NCI-H128 (cell line): ENCODE measurements around the gene PDSS2.
A peak's percentile ranks its signal among the peaks of the same experiment; 100 is the strongest.
"Not testable (repeated sequence)": the region's sequence is repeated elsewhere in the genome, so short reads cannot be mapped to it uniquely, and the experiment has no call there.

Experiments used
- DNase-seq: peaks from one replicate; lab custom pipeline; 2025; ENCODE audit not compliant: unreplicated experiment; lab: John Stamatoyannopoulos, UW

Gene PDSS2

DNA sequence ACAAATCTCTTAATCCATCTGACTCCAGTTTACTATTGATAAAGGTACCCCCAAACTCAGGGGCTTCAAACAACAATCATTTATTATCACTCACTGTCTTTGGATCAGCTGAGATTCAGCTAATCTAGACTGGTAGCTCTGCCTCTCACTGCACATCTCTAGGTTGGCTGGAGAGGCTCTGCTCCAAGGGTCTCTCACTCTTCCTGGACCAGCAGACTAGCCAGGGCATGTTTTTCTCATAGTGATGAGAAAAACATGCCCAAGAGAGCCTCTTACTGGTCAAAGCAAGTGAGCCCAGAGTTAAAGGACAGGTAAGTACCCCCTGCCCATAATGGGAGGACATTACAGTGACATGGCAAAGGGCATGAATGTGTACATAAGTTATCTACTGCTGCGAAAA lies 228.9 kb downstream of the PDSS2 start:
- DNase-seq = no peak

DNA sequence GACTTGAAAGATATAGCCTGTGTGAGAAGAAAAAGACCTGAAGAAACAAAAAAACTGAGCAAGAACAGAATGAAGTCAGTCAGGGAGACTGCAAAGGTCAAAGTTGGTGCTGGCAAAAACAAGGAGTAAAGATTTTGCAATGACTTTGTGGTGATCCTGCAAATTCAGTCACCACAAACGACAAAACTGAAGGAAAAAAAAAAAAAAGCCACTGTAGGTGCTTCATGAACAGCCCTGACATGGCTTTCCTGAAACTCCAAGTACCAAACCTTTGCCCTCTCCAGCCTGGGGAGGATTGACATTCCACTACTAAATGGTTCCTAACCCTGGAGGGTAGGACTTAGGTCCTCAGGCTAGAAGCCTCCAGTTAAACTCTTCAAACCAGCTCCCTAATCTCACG lies 229.3 kb downstream of the PDSS2 start:
- DNase-seq = no peak

DNA sequence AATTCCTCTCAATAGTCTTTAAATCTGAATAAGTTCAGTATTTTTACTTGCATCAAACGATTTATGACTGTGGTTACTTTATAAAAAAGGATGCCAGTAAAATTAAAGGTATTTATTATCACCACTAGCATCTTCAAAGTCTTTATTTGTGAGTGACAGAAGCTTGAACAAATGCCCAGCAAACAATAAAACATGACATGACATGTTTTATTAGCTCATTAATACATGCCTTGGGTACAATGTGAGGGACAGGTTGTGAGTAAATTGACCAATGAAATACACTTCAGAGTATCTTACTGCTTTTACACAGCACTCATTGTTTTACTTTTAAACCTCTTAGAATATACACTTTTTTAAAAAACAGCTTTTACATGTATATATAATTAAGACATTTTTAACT lies 230.6 kb downstream of the PDSS2 start:
- DNase-seq = no peak

DNA sequence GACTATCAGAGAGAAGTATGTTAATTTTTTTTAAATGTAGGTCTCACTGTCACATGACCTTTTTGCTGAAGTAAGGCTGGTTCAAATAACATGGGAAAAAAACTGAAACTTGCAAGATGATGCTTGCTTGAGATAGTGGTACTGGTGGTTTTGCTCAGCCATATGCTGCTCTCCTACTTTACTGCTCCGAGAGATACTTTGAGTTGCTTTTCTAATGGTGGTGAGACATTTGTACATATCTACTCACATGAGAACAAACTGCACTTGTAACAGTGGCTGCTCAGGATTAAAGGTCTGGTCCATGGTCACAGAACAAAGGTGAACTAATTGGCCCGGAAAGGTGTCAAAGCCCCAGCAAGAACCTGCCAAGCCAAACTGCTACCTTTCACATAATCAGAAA lies 237.8 kb downstream of the PDSS2 start:
- no peak for DNase-seq

DNA sequence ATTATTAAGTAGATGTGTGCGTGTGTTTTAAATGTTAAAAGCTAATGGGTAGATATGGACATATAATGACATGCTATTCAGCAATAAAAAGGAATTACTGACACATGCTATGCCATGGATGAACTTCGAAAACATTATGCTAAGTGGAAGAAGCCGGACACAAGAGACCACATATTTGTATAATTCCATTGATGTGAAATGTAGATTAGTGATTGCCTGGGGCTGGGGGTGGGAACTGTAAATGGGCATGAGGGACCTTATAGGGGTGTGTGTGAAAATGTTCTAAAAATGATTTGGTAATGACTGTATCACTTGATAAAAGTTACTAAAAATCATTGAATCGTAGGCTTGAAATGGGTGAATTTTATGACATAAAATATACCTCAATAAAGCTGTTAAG lies 239.5 kb downstream of the PDSS2 start:
- no peak for DNase-seq

DNA sequence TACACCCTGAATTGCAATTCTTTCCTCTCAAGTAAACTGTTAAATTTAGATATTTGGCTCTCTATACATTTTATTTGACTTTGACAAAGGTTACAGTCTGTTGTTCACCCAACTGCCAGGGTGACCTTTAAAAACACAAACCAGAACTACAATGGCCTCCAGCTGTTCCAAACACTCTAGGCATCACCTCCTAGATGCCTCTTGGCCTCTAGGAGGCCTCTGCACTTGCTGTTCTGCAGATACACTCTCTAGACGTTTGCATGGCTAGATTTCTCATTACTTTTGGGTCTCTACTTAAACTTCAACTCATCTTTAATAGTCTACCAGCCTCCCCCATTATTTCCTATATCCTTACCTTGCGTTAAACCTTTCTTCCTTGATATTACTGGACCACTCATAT lies 241.2 kb downstream of the PDSS2 start:
- DNase-seq = no peak

DNA sequence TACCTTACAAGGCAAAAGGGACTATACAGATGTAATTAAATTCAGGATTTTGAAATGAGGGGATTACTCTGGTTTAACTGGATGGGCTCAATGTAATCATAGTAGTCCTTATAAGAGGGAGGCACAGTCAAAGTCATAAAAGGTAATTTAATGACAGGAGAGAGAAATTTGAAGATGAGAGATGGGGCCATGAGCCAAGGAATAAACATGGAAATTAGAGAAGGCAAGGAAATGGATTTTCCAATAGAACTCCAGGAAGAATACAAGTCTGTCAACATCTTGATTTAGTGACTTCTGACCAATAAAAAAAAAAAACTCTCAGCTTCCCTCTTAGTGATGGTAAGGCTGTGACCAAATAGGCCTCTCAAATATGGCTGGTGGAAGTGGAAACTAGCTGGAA lies 242.1 kb downstream of the PDSS2 start:
- no peak for DNase-seq

DNA sequence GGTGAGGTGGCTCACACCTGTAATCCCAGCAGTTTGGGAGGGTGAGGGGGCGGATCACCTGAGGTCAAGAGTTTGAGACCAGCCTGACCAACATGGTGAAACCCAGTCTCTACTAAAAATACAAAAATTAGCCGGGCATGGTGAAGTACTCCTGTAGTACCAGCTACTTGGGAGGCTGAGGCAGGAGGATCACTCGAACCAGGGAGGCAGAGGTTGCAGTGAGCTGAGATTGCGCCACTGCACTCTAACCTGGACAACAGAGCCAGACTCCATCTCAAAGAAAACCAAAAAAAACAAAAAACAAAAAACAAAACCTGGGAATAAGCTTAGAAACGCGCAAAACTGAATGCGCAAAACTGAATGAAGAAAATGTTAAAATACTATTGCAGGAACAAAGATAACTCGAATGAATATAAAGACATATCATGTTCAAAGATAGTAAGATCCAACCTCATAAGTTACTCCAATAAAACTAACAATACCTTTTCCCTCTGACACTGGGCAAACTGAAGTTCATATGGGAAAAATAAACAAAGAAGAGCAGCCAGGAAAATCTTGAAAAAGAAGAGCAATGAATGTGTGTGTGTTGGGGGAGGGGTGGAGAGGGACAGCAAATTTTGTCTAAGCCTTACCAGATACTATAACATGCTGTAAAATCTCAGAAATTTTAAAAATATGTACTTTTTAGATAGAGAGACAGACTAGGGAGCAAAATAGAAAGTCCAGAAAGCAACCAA lies 243.0 kb downstream of the PDSS2 start:
- DNase-seq = no peak

DNA sequence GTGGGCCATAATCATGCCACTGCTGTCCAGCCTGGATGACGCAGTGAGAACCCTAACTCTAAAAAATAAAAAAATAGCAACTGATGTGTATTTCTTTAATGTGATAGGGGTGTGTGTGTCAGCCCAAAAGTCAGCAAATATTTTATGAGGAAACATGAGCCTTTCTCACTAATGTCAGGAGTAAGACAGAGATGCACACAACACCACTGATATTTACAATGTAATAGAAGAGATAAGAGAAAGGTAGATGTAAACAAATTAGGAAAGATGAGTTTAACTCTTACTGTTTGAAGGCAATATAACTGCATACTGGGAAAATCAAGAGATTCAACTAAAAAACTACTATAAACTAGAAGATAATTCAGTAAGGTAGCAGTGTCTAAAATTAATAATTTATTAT lies 244.0 kb downstream of the PDSS2 start:
- no peak for DNase-seq

DNA sequence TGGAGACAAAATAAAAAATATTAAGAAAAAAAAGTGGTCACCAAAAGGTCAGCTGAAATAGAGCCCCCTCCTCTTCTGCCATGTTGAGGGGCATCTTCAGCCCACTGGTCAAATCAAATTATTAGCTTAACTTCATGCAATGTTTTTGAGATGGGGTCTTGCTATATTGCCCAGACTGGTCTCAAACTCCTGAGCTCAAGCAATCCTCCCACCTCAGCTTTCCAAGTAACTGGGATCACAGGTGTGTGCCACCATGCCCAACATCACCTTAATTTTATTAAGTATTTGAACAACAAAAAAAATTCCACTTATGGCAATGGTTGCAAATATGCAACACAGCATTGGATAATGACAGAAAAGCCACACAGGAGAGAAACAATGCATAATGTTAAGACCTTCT lies 244.7 kb downstream of the PDSS2 start:
- no peak for DNase-seq

DNA sequence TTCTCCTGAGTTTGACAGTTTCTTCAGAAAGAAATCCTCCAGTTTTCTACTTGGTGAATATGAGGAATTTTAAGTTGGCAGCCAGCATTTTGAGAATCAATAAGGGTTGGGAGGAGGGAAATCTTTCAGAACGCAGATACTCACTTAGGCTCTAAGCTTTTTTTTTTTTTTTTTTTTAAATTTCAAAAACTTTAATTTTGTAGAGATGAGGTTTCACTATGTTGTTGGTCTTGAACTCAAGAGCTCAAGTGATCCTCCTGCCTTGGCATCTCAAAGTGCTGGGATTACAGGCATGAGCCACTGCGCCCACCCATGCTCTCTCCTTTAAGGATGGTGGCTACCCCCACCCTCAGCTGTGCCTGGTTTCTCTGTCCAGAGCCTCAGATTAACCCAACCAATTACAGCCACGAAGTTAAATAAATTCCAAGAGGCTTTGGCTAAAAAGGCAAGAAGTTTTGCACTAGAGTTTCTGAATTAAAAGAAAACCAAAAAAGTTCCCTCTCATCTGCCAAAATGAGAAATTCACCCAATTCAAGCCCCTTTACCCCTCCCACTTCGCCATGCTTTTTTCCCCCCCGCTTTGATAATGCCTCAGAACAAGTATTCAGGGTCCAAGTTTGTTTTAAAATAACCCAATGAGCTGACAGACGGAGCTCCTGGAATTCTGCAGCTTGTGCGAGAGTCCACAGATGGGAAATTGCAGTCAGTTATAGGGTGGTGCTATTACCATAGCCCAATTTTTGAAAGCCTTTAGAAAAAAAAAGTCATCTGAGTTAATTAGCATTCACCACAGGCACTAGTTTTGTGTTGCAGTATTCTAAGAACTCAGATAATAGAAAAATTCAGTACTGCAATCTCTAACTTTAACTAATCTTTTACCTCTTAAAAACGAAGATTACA lies 249.7 kb downstream of the PDSS2 start:
- no peak for DNase-seq

DNA sequence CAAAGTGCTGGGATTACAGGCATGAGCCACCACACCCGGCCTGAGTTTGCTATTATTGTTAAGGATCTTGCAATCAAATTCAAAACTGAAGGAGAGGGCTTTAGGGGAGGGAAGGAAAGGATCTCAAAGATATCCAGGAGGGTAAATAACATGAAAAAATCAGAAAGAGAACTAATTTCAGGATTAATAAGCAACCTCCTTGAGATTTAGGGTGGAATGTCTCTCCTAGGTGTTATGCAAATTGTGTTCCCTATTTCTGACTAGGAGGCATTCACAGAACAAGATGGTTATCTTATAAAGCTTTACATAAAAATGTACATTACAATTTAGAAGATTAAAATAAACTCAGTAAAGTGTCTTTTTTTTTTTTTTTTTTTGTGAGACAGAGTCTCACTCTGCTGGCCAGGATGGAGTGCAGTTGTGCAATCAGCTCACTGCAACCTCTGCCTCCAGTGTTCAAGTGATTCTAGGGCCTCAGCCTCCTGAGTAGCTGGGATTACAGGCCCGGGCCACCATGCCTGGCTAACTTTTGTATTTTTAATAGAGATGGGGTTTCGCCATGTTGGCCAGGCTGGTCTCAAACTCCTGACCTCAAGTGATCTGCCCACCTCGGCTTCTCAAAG lies 252.0 kb downstream of the PDSS2 start:
- no peak for DNase-seq

DNA sequence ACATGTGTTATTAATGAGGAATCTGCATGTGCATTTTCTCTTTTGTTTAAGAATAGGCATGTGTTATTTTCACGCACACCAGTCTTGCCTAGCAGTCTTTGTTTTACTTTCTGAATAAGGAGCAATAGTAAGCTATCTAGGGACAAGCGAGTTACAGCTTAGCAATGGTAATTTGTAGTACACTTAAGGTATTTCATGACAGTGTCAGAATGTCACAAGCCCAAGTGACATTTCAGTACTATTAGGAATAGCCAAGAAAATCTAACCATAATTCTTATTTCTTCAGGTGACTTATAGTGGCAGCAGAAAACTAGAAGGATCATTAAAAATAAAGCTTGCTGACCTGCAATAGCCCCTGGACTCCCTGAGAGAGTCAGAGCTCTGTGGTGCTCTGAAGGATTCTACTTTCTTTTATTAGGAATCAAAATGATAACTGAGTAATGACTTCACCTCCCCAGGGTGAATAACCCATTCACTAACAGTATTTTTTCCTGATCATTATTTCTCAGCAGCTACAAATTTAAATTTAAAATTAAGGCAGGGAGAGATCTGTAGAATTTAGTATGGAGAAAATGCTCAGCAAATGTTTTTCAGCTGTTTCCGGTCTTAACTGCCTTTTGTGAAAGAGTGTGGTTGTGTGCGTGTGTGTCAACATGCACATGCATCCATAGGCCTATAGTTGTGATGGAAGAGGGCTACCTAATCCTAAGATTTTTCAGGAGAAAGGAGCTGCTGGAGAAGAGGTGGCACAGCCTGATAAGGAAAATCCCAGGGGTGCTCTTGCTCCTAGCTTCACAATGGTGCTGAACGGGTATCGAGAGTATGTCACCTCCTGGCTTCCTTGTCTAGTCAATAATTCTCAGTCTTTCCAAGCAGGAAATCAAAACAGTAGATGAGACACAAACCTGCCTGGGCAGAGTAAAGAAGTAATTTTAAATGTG lies 254.0 kb downstream of the PDSS2 start:
- DNase-seq = no peak

DNA sequence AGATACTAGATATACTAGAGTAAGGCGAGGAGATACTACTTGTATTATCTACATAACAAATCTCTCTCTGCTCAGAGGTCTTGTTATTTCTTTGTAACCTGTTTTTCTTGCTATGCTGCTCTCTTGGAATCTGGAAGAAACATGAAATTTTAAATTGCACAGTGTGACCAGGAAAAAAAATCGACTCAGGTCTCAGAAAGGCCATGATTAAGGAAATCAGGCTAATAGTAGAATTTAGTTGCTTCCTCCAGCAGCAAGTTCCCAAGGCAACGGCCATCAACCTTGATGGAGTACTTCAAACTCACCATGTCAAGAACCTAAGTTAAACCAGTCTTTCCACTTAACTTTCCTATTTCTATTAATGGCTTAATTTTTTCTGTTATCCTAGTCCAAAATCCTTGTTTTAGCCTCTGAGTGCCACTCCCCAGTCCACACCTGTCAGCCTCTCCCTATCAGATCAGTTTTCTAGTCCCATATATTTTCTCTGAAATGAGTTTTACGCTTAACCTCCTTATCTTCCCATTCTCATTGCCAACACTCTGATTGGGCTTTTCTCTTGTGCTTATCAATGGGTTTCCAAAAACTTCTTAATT lies 256.4 kb downstream of the PDSS2 start:
- DNase-seq = no peak

DNA sequence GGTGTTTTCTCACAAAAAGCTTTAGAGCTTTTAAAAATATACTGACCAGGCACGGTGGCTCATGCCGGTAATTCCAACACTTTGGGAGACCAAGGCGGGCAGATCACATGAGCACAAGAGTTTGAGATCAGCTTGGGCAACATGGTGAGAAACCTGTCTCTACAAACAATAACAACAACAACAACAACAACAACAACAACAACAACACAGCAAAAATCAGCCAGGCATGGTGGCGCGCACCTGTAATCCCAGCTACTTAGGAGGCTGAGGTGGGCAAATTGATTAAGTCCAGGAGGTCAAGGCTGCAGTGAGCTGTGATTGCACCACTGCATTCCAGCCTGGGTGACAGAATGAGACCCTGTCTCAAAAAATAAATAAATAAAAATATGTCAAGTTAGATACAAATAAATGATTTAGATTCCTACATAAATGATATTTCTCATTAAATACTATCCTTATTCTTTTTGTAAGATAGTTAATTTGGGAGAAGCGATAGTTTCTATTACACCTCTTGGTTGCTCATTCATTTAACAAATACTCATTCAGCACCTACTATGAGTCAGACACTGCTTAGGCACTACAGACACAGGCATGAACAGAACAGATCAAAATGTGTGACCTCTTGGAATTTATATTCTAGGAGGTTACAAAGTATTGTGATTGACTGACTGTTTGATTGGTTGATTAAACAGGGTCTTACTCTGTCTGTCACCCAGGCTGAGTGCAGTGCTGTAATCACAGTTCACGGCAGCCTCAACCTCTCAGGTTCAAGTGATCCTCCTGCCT lies 260.5 kb downstream of the PDSS2 start:
- no peak for DNase-seq

DNA sequence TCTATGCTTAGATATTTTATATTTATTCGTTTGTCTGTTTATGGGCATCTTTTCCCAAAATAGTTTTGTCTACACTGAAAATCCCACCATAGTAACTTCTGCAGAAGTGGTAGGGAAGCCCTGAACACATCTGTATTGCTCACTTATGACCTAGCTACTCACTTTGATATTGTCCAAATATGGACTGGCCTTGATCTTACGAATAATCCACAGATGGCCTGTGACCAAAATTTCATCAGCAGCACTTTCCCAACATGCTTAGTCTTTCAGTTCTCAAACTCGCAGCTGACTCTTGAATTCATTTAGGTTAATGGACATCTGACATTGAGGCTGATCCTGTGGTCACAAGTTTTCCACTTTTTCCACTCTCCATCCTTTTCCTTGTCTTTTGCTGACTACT lies 263.2 kb downstream of the PDSS2 start:
- DNase-seq = no peak

DNA sequence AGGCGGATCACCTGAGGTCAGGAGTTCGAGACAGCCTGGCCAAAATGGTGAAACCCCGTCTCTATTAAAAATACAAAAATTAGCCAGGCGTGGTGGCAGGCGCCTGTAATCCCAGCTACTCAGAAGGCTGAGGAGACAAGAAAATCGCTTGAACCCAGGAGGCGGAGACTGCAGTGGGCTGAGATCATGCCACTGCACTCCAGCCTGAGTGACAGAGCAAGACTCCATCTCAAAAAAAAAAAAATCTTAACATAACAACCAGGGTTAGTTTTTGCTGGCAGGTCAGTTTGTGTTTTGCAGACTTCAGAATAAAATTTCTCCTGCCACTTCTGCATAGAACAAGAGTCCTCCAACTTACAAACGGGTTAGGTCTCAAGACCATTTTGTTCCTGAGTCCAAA lies 264.6 kb downstream of the PDSS2 start:
- DNase-seq = not testable (repeated sequence)

DNA sequence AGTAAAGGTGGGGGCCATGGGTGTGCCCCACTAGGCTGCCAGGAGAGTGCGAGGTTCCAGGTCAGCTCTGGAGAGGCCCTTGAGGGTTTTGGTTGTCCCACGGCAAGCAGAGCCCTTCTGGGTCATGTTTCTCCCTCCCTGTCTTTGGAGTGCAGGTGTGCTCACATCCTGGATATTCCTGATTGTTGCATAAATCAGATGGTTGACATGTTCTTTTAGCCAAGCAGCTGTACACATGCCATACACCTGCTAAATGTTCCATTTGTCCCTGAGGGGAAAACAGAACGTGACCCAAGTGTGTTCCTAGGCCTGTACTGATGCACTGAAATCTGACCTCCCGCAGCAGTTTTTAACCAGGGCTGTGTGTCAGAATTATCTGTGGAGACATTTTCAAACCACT lies 266.5 kb downstream of the PDSS2 start:
- peak; percentile 74 for DNase-seq

DNA sequence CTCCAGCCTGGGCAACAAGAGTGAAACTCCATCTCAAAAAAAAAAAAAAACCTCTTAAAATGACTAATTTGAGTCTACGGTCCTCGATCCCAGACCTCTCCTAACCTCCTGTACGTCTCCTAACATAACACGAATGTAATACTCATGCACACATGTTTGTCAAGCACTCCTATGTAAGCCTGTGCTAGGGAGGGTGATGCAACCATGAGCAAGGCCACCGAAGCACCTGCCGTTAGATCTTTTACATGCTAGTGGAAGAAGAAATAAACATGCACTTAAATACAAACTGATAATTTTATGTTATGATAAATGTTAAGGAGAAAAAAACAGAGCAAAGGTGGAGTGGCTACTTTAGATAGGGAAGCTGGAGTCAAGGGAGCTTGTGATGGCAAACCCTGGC lies 271.7 kb downstream of the PDSS2 start:
- DNase-seq = no peak

DNA sequence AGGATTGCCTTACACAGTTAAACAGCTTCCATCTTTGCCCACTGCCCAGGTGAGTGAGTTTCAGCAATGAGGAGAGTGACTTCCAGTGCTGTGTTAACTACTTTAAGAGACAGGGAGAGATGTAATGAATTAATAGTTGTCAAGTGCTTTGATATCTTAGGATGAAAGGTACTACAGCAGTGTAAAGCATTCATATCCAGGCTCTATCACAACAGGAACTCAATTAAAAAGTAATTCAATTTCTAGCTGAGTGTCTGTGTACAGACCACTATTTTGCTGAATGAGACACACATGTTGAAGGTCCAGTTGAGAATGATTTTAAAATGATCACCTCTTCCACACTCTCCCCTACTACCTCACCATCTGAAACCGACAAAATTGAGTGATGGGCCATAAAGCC lies 273.3 kb downstream of the PDSS2 start:
- no peak for DNase-seq
